HEK293 (cell line): Measurements from ENCODE around the gene CDC42BPA.
A peak's percentile ranks its signal among the peaks of the same experiment; 100 is the strongest.

ENCODE experiments used
- CTCF ChIA-PET: fragments of 350-600 bp; formaldehyde crosslinking; extraction: SDS; loops from one replicate; lab custom pipeline; 2021; ENCODE audit warnings: antibody characterized with exemption; lab: Yijun Ruan, JAX
- POLR2A ChIA-PET: fragments of 300-600 bp; formaldehyde crosslinking; extraction: SDS; loops from one replicate; lab custom pipeline; 2020; ENCODE audit warnings: antibody characterized with exemption, inconsistent platforms; lab: Yijun Ruan, JAX
- H3K27ac ChIP-seq: fragments of 200-500 bp; sonication (Bioruptor generic); 2 replicates; pipeline ENCODE4 v1.5.1; 2014; ENCODE audit warnings: low read depth, low read length, control low read depth, inconsistent platforms; ENCODE audit errors: extremely low read depth
- H3K36me3 ChIP-seq, 2 experiments: fragments of 200-500 bp in 1 of 2; sonication (Bioruptor generic) in 1 of 2; 1 replicate in 1 of 2; 2 replicates in 1 of 2; pipeline ENCODE4 v1.5.1; 2014 to 2017; ENCODE audit warnings: inconsistent platforms in 2 of 2, low read length in 2 of 2; ENCODE audit not compliant: control insufficient read depth in 2 of 2, insufficient read depth in 1 of 2
- H3K4me1 ChIP-seq: fragments of 200-500 bp; sonication (Bioruptor generic); 2 replicates; pipeline ENCODE4 v1.5.1; 2014; ENCODE audit warnings: mild to moderate bottlenecking, low read length, inconsistent platforms; ENCODE audit not compliant: control insufficient read depth, insufficient read depth
- H3K4me3 ChIP-seq: 2 replicates; pipeline ENCODE4 v1.5.1; 2011; ENCODE audit warnings: low read depth, mild to moderate bottlenecking, control low read depth, low read length, moderate library complexity
- H3K9me3 ChIP-seq: fragments of 200-500 bp; sonication (Bioruptor generic); 2 replicates; pipeline ENCODE4 v1.5.1; 2014; ENCODE audit warnings: low read depth, low read length, inconsistent platforms; ENCODE audit not compliant: control insufficient read depth, insufficient read depth
- KLF1 ChIP-seq: fragments of 450-650 bp; formaldehyde crosslinking; IDR thresholded peaks from 2 replicates; pipeline ENCODE4 v1.5.1; 2016; ENCODE audit warnings: missing biosample characterization, missing genetic modification characterization
- KLF8 ChIP-seq: fragments of 450-650 bp; formaldehyde crosslinking; IDR thresholded peaks from 2 replicates; pipeline ENCODE4 v1.5.1; 2016; ENCODE audit warnings: missing biosample characterization, missing genetic modification characterization
- SCRT2 ChIP-seq: fragments of 450-650 bp; formaldehyde crosslinking; IDR thresholded peaks from 2 replicates; pipeline ENCODE4 v1.5.1; 2016; ENCODE audit warnings: missing biosample characterization, missing genetic modification characterization
- TRIM28 ChIP-seq: IDR thresholded peaks from 2 replicates; pipeline ENCODE4 v1.6.1; 2011; ENCODE audit warnings: low read length, control low read depth, borderline replicate concordance
- WT1 ChIP-seq: fragments of 450-650 bp; formaldehyde crosslinking; IDR thresholded peaks from 2 replicates; pipeline ENCODE4 v1.5.1; 2016; ENCODE audit warnings: missing biosample characterization, missing genetic modification characterization
- ZFP41 ChIP-seq: fragments of 450-650 bp; formaldehyde crosslinking; IDR thresholded peaks from 2 replicates; pipeline ENCODE4 v1.5.1; 2016; ENCODE audit warnings: missing biosample characterization, missing genetic modification characterization, borderline replicate concordance
- ZIC2 ChIP-seq: fragments of 450-650 bp; formaldehyde crosslinking; IDR thresholded peaks from 2 replicates; pipeline ENCODE4 v1.5.1; 2016; ENCODE audit warnings: missing biosample characterization, missing genetic modification characterization
- ZNF335 ChIP-seq: fragments of 450-650 bp; formaldehyde crosslinking; conservative IDR thresholded peaks from 2 replicates; pipeline ENCODE4 v1.5.1; 2016; ENCODE audit warnings: missing biosample characterization, missing genetic modification characterization
- ZNF561 ChIP-seq: fragments of 450-650 bp; IDR thresholded peaks from 2 replicates; pipeline ENCODE4 v1.5.1; 2018; ENCODE audit warnings: missing biosample characterization, missing genetic modification characterization, borderline replicate concordance
- ZNF600 ChIP-seq: fragments of 450-650 bp; formaldehyde crosslinking; IDR thresholded peaks from 2 replicates; pipeline ENCODE4 v1.5.1; 2016; ENCODE audit warnings: missing biosample characterization, missing genetic modification characterization
- TF ChIP-seq, protein P1 (sequence below): fragments of 450-650 bp; formaldehyde crosslinking; IDR thresholded peaks from 2 replicates; pipeline ENCODE4 v1.5.1; 2016; ENCODE audit warnings: missing biosample characterization, missing genetic modification characterization
- TF ChIP-seq, protein P2 (sequence below): fragments of 450-650 bp; formaldehyde crosslinking; IDR thresholded peaks from 2 replicates; pipeline ENCODE4 v1.5.1; 2016; ENCODE audit warnings: missing biosample characterization, missing genetic modification characterization
- TF ChIP-seq, protein P3 (sequence below): fragments of 450-650 bp; formaldehyde crosslinking; IDR thresholded peaks from 2 replicates; pipeline ENCODE4 v1.5.1; 2016; ENCODE audit warnings: missing biosample characterization, missing genetic modification characterization
- TF ChIP-seq, protein P4 (sequence below): fragments of 450-650 bp; formaldehyde crosslinking; IDR thresholded peaks from 2 replicates; pipeline ENCODE4 v1.5.0; 2017; ENCODE audit warnings: missing biosample characterization, missing genetic modification characterization, borderline replicate concordance
- TF ChIP-seq, protein P5 (sequence below): fragments of 450-650 bp; formaldehyde crosslinking; IDR thresholded peaks from 2 replicates; pipeline ENCODE4 v1.5.1; 2016; ENCODE audit warnings: missing biosample characterization, missing genetic modification characterization, borderline replicate concordance
- TF ChIP-seq, protein P6 (sequence below): fragments of 450-650 bp; formaldehyde crosslinking; IDR thresholded peaks from 2 replicates; pipeline ENCODE4 v1.5.1; 2016; ENCODE audit warnings: missing biosample characterization, missing genetic modification characterization

Gene CDC42BPA

DNA sequence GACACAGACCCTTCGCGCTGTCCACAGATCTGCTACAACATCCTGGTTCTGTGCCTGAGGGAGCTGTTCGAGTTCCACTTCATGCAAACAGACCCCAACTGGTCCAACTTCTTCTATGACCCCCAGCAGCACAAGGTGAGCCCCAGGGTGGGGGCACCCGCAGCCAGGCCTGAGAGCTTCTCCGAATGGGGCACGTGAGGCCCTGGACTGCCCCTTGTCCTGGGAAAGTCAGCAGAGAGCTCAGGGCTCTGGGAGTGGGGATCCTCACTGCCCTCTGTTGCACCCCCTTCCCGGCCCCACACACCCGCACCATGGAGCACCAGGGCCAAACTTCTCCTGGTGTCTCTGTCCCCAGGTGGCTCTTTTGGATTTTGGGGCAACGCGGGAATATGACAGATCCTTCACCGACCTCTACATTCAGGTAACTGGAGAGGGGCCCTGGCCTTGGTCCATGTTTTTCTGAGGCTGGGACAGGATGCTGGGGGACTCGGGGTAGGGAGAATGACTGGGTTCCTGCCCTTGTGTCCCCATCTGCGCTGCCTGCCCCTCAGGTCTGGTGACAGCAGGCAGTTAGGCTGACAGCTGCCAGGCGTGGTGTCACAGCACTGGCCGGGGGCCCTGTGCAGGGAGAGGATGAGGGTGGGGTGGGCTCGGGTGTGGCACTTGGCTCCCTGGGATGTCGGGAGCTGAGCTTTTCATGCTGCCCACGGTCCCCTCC lies 333.6 kb downstream of the CDC42BPA start:
- Histone ChIP-seq H3K4me3 (no peak overlapping the region), H3K9me3 (no peaks in the 10 kb centered on the region), H3K27ac (no peak overlapping the region), H3K36me3 (peaks cover 0 to 51% of the 10 kb centered on the region in 2 experiments; a peak in 1 of 3 replicates), H3K4me1 (no peaks in the 10 kb centered on the region)
- POLR2A ChIA-PET: no interaction called here
- TF ChIP-seq, protein P1, sequence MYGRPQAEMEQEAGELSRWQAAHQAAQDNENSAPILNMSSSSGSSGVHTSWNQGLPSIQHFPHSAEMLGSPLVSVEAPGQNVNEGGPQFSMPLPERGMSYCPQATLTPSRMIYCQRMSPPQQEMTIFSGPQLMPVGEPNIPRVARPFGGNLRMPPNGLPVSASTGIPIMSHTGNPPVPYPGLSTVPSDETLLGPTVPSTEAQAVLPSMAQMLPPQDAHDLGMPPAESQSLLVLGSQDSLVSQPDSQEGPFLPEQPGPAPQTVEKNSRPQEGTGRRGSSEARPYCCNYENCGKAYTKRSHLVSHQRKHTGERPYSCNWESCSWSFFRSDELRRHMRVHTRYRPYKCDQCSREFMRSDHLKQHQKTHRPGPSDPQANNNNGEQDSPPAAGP (tag by site-specific recombination): peak; percentile 63; the same call in 1 of the 2 replicates
- TF ChIP-seq KLF1 (tag by site-specific recombination) (peak; percentile 93), ZNF335 (tag by site-specific recombination) (no peak), ZIC2 (peak; percentile 55; the same call in 1 of the 2 replicates)
- TF ChIP-seq, protein P2, sequence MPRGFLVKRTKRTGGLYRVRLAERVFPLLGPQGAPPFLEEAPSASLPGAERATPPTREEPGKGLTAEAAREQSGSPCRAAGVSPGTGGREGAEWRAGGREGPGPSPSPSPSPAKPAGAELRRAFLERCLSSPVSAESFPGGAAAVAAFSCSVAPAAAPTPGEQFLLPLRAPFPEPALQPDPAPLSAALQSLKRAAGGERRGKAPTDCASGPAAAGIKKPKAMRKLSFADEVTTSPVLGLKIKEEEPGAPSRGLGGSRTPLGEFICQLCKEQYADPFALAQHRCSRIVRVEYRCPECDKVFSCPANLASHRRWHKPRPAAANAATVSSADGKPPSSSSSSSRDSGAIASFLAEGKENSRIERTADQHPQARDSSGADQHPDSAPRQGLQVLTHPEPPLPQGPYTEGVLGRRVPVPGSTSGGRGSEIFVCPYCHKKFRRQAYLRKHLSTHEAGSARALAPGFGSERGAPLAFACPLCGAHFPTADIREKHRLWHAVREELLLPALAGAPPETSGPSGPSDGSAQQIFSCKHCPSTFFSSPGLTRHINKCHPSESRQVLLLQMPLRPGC (tag by site-specific recombination): no peak
- CTCF ChIA-PET: no interaction called here

DNA sequence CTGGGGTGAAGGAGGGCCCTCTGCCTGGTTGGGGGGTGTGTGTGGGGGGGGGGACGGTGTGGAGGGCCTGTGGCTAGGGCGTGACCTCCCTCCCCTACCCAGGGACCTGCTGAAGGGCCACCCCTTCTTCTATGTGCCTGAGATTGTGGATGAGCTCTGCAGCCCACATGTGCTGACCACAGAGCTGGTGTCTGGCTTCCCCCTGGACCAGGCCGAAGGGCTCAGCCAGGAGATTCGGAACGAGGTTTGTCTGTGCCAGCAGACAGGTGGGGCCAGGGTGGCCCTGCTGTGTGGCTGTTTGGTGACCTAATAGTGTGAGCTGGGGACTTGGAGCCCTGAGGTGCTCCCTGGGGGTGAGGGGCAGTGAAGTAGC lies 334.3 kb downstream of the CDC42BPA start:
- Histone ChIP-seq H3K4me3 (no peak overlapping the region), H3K9me3 (no peaks in the 10 kb centered on the region), H3K4me1 (no peaks in the 10 kb centered on the region), H3K36me3 (peaks cover 0 to 51% of the 10 kb centered on the region in 2 experiments; a peak in 1 of 3 replicates), H3K27ac (no peak overlapping the region)
- ChIA-PET POLR2A (no interaction called here), CTCF (interaction anchor here (0.6 kb wide), 1 partner anchor 16 kb away, joined by 3 read pairs; no protein-coding TSS in a partner anchor)
- TF ChIP-seq, protein P3, sequence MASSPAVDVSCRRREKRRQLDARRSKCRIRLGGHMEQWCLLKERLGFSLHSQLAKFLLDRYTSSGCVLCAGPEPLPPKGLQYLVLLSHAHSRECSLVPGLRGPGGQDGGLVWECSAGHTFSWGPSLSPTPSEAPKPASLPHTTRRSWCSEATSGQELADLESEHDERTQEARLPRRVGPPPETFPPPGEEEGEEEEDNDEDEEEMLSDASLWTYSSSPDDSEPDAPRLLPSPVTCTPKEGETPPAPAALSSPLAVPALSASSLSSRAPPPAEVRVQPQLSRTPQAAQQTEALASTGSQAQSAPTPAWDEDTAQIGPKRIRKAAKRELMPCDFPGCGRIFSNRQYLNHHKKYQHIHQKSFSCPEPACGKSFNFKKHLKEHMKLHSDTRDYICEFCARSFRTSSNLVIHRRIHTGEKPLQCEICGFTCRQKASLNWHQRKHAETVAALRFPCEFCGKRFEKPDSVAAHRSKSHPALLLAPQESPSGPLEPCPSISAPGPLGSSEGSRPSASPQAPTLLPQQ (tag by site-specific recombination): 0 out of 2 replicates have a peak, but pooled peaks have one; percentile 17
- TF ChIP-seq SCRT2 (tag by site-specific recombination) (no peak), WT1 (tag by site-specific recombination) (no peak), ZNF600 (tag by site-specific recombination) (0 out of 2 replicates have a peak, but pooled peaks have one; percentile 30), TRIM28 (no peak), ZNF561 (tag by site-specific recombination) (no peak), ZFP41 (no peak), KLF8 (tag by site-specific recombination) (0 out of 2 replicates have a peak, but pooled peaks have one; percentile 5), ZIC2 (peak; percentile 79), KLF1 (tag by site-specific recombination) (peak; percentile 49; the same call in 1 of the 2 replicates)
- TF ChIP-seq, protein P4, sequence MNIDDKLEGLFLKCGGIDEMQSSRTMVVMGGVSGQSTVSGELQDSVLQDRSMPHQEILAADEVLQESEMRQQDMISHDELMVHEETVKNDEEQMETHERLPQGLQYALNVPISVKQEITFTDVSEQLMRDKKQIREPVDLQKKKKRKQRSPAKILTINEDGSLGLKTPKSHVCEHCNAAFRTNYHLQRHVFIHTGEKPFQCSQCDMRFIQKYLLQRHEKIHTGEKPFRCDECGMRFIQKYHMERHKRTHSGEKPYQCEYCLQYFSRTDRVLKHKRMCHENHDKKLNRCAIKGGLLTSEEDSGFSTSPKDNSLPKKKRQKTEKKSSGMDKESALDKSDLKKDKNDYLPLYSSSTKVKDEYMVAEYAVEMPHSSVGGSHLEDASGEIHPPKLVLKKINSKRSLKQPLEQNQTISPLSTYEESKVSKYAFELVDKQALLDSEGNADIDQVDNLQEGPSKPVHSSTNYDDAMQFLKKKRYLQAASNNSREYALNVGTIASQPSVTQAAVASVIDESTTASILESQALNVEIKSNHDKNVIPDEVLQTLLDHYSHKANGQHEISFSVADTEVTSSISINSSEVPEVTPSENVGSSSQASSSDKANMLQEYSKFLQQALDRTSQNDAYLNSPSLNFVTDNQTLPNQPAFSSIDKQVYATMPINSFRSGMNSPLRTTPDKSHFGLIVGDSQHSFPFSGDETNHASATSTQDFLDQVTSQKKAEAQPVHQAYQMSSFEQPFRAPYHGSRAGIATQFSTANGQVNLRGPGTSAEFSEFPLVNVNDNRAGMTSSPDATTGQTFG (tag by site-specific recombination): no peak
- TF ChIP-seq, protein P5, sequence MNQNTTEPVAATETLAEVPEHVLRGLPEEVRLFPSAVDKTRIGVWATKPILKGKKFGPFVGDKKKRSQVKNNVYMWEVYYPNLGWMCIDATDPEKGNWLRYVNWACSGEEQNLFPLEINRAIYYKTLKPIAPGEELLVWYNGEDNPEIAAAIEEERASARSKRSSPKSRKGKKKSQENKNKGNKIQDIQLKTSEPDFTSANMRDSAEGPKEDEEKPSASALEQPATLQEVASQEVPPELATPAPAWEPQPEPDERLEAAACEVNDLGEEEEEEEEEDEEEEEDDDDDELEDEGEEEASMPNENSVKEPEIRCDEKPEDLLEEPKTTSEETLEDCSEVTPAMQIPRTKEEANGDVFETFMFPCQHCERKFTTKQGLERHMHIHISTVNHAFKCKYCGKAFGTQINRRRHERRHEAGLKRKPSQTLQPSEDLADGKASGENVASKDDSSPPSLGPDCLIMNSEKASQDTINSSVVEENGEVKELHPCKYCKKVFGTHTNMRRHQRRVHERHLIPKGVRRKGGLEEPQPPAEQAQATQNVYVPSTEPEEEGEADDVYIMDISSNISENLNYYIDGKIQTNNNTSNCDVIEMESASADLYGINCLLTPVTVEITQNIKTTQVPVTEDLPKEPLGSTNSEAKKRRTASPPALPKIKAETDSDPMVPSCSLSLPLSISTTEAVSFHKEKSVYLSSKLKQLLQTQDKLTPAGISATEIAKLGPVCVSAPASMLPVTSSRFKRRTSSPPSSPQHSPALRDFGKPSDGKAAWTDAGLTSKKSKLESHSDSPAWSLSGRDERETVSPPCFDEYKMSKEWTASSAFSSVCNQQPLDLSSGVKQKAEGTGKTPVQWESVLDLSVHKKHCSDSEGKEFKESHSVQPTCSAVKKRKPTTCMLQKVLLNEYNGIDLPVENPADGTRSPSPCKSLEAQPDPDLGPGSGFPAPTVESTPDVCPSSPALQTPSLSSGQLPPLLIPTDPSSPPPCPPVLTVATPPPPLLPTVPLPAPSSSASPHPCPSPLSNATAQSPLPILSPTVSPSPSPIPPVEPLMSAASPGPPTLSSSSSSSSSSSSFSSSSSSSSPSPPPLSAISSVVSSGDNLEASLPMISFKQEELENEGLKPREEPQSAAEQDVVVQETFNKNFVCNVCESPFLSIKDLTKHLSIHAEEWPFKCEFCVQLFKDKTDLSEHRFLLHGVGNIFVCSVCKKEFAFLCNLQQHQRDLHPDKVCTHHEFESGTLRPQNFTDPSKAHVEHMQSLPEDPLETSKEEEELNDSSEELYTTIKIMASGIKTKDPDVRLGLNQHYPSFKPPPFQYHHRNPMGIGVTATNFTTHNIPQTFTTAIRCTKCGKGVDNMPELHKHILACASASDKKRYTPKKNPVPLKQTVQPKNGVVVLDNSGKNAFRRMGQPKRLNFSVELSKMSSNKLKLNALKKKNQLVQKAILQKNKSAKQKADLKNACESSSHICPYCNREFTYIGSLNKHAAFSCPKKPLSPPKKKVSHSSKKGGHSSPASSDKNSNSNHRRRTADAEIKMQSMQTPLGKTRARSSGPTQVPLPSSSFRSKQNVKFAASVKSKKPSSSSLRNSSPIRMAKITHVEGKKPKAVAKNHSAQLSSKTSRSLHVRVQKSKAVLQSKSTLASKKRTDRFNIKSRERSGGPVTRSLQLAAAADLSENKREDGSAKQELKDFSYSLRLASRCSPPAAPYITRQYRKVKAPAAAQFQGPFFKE (tag by site-specific recombination): no peak
- TF ChIP-seq, protein P6, sequence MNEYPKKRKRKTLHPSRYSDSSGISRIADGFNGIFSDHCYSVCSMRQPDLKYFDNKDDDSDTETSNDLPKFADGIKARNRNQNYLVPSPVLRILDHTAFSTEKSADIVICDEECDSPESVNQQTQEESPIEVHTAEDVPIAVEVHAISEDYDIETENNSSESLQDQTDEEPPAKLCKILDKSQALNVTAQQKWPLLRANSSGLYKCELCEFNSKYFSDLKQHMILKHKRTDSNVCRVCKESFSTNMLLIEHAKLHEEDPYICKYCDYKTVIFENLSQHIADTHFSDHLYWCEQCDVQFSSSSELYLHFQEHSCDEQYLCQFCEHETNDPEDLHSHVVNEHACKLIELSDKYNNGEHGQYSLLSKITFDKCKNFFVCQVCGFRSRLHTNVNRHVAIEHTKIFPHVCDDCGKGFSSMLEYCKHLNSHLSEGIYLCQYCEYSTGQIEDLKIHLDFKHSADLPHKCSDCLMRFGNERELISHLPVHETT (tag by site-specific recombination): no peak
